ENCODE measurements around the gene ERC2.

The ERC2 gene

DNA sequence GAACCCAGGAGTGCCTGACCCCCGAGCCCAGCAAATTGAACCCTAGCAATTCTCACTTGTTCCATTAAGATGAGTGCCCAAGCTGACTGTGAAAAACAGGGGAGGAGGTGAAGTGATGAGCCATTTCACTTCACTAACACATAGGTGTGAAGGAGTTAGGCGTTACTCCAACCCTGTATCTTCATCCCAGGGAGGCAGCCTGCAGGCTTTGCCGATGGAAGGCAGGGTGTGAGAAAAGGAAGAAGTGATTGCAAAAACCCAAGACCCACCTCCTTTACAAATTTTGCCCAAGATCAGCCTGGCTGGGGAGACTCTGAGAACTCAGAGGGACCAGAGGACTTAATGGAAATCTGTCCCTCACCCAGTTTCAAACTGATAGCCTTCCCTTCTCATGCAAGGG is 851.5 kb downstream of the ERC2 start:
- DNase-seq (ENCODE audit: low read depth), result no peak

DNA sequence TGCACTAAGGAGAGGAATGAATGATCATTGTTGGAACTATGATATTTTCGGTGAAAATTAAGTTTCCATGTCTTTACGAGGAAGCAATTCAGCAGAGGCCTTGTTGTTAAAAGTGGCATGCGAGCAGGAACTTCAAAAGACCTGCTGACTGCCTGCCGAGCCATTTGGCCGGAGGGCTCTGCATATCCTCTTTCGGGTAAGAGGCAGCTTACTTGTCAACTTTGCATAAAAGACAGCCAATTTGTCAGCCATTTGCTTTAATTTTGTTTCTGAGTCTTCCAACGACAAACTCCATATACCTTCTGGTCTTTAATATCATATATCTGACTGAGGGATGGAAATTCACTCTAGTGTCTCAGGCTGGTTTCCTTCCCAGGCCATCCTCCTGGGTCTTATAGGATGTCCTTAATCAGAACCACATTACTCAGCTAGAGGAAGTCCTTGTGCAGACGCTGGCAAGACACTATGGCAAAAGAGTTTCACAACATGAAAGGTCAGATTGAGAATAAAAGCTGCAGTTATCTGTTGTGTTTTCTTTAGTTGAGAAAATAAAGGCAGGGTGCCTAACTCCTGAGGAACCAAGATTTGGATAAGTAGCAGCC is 852.5 kb downstream of the ERC2 start:
- DNase-seq (ENCODE audit: low read depth), result no peak

DNA sequence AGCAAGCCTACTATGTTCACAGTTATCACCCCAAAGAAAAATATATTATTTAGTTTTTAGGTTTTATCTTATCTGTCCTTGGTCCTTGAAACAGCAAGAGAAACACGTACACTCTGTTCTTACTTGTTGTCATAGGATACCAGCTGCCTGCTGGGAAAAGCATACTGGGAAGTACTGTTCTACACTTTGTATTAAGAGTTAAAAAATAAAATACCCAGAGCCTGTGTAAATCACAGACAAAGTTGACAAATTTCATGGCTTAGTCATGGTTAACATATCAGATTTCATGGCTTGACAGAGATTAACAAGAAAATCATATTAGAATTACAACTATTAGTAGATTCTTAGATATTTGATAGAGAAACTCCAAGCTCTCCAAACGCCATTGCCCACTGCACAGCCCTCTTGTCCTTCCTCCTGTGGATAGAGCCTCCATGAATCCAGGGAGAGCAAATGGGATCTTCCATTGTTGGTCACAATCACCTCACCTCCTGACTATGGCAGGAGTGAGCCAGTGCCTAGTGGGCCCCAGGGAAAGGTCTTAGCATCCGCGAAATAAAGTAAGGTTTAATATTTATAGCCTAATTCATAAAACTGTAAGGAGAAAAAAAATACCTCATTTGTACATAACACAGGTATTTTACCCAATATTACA is 853.1 kb downstream of the ERC2 start:
- DNase-seq (ENCODE audit: low read depth), result no peak

DNA sequence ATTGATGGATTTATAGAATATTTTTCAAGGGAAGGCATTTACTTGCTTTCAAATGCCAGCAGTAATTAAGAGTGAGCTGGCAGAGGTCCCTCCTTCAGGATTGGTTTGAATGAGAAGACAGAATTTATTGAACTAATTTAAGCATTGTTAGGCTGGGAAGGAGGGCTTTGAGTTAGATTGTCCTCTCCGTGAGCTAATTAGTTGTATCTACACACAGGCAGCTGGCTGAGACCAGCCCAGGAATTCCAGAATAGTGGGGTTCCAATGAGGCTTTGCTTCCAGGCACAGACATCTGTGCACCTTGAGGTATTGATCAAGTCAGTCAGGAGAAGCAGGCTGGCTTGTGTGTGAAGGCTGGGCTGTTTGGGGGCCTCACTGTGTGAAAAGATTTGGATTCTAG is 857.1 kb downstream of the ERC2 start:
- DNase-seq (ENCODE audit: low read depth), result no peak

DNA sequence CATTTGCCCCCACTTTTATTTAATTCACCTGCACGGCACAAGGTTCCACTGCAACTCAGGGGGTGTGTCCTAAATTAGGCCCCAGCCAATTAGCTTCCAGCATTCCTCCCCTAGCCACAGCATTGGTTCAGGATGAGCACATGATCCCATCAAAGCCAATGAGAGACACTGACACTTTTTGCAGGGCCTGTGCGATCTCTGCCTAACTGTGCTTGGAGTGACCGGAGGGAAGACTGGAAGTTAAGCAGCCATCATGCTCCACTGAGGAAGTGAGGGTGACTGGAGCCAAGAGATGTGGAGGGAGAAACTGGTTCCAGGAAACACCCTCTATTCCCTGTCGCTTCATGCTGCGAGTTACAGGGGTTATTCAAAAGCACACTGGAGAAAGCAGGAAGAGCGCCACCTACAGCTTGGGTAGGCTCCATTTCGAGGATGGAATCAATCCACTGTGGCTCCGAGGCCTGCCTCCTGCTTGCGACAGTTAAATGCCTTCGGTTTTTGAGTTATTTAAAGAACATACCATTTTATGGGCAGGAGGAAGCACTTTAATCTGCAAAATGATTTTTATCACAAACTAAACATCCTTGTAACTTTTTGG is 858.9 kb downstream of the ERC2 start:
- no peak for DNase-seq (ENCODE audit: low read depth)

DNA sequence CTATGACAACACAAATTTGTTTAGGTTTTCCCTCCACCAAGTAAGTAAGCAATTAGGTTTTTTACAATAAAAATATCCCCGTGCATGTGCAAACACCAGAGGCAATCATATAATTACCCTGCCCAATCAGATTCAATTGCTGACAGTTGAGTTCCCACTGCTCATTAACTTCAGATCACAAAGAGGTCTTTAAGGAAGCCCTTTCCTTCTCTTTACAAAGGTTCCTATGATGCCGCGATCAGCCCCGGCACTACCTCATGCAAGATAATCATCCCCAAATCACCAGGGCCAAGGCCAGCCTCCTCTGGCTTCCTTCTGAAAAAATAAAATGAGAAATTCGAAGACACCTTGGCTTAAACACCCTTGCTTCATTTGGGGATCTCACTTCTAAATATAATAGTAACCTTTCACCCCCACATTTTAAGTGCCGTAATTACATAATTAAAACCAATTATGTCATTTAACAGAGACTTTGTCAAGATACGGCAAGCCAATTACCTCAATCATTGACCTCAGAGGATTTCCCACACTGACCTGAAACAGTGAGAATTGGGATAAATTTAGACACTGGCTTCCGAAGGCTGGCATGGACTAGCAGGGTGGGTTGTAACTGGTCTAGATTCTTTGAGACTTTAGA is 859.8 kb downstream of the ERC2 start:
- DNase-seq (ENCODE audit: low read depth), result no peak

DNA sequence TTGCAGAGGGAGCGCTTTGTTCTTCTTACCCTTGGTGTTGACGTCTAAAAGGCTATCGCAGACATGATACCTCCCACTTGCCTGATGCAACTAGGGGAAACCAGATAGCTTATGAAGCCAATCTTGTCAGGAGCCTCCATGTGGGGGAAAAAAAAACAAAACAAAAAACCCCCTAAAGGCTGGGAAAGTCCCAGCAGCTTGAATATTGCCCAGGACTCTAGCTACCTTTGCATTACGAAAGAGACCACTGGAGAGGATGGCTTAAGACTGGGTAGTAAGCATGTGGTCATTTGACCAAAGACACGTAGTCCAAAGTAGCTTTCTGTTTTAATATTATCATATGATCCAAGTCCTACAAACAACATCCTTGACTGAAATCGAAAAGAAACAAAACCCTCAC is 860.4 kb downstream of the ERC2 start:
- DNase-seq (ENCODE audit: low read depth), result no peak

DNA sequence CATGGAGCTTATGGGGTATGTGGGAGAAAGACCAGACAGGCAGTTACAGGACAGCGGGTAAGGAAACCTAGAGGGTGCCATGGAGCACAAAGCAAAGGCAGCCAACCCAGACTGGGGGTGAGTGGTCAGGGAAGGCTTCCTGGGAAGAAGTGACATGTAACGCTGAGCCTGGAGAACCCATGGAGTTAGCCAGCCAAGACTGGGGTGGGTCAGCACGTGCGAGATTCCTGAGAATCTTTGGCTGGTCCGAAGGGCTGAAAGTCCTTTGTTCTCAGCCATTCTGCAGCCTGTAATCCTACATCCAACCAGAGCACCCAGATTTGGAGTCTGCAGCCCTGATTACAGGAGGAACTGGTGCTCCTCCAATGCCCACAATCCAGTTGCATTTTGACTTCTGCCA is 861.1 kb downstream of the ERC2 start:
- no peak for DNase-seq (ENCODE audit: low read depth)

DNA sequence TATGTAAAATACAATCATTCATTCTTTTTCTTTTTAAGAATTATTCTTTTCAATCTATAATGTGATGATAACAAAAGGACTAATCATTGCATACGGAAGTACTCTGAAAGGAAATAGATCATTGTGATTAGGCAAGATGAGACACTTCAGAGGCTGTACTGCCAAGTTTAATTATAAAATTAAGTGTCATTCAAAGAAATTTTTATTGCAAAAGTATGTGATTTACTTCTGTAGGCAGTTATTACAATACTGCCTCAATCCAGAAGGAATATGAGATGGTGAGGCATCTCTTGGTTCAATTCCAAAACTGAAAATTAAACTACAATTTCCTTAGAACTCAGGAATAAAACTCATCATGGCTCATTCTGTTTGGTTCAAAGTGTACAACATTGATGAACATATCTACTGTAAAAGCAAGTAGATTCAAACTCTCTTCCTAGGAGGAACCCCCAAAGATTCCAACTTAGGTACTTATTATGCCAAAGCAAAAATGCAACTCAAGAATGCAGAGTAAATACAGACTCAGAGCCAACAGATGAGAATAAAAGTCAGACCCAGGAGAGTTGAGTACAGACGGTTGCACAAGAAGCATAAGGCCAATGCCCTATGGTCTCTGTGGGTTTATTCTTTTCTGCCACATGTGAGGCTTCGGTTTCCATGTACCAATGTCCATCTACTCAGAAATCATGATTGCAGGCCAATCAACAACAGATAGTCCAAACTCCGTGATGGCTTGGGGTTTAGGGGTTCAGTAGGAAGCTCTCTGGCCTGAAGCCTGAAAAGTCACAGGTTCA is 862.6 kb downstream of the ERC2 start:
- DNase-seq (ENCODE audit: low read depth), result no peak

DNA sequence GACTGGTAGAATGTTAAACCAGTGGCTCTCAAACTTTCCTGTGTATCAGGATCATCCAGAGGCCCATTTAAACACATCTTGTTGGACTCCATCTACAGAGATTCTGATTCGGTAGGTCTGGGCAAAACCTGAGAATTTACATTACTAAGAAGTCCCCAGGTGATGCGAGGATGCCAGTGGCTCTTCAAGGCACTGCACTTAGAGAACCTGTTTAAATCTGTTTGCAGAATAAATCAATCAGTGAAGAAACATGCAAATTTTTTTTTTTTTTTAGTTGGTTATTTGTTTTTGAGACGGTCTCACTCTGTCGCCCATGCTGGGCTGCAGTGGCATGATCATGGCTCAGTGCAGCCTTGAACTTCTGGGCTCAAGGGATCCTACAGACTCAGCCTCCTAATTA is 863.4 kb downstream of the ERC2 start:
- no peak for DNase-seq (ENCODE audit: low read depth)

DNA sequence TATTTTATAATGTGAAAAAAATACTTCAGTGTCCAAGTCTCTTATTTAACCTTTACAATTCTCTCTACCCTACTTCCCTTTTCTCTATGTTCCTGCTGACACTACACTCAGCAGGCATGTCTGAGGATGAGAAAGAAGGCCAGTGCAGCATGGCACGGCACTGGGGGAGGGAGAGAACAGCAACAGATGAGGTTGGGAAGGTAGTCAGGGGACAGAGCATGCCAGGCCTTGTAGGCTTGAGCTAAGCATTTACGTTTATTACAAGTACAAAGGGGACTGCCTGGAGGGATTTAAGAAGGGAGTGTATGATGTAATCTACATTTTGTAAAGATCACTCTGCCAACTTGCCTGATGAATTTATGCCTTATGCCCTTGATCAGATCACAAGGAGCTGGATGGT is 863.9 kb downstream of the ERC2 start:
- no peak for DNase-seq (ENCODE audit: low read depth)

DNA sequence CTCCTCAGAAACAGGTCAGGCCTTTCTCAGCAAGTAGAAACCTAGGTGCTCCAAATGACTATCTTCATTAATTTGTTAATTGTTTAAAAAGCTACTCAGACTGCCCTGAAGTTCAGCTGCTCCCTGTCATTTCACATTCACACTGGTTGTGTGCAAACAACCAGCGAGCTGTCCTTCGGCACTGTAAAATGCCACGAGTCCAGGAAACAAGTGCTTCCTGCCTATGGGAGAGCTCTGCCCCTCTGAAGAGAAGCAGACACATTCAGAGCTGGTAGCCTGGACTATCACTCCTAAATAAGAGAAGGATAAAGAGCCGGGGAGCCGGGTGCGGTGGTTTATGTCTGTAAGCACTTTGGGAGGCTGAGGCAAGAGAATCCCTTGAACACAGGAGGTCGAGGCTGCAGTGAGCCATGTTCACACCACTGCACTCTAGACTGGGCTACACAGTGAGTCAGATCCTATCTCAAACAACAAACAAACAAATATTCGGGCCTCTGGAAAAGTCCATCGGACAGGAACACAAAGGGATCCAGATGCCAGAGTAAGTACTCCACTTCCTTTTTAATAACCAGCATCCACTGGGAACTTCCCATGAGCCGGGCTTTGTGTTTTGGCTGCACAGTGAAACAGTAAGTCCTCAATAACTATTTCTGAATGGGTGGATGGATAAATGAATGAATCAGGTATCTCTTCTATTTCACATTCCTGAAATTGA is 866.7 kb downstream of the ERC2 start:
- DNase-seq (ENCODE audit: low read depth), result no peak

DNA sequence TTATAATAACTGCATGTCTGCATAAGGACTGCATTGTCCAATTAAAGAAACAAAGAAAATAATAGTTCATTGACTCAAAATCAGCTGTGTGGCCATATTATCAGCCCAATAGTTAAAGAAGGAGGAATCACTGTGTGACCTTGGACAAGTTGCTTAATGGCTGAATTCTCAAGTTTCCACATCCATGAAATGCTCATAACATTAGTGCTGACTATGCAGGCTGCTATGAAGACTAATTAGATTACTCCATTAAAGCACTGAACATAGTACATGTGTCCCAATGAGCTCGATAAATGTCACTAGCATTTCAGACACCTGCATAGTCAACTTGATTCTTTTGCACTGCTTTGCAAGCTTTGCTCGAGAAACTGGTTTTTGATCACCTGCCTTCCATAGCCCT is 870.0 kb downstream of the ERC2 start:
- no peak for DNase-seq (ENCODE audit: low read depth)

DNA sequence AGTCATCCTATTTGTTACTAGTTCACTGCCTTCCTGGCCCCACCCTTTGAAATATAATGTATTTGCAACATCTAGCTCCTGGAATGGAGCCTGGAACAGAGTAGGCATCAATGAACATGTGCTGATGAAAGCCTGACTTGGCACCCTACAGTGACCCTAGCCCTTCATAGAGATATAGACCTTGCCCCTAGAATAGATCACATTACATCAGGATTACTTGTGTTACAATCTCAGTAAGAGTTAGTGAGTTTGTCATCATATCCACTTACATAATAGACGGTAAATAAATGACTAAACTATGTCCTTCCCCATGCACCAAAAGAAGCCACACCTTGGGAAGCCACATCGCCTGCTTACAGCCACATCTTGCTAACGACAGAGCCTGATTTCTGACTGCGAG is 870.6 kb downstream of the ERC2 start:
- DNase-seq (ENCODE audit: low read depth), result no peak

DNA sequence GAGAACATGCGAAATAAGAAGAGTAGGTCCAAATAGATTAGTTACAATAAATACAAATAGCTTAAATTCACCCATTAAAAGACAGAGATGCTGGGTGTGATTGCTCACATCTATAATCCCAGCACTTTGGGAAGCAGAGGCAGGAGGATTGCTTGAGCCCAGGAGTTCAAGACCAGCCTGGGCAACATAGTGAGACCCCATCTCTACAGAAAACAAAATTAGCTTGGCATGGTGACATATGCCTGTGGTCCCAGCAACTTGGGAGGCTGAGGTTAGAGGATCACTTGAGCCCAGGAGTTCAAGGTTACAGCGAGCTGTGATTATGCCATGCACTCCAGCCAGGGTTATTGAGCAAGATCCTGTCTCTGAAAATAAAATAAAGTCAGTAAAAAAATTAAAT is 872.1 kb downstream of the ERC2 start:
- DNase-seq (ENCODE audit: low read depth), result no peak

DNA sequence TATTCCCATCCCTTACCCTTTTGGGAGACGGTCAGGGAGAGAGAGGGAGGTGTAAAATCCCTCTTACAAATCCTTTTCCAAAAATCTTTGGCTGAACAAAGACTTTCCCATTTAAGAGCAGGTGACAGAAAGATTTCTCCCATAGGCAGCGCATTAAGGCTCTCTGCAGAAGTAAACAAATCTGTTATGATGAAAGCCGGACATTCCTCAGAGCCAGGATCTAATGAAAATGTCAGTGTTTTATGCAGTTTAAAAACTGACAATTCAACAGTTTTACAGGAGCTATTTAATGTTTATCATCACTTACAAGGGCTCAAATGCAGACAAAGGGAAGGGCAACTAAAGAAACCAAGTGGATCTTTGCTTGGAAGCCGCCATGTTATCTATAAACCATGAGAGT is 872.8 kb downstream of the ERC2 start:
- no peak for DNase-seq (ENCODE audit: low read depth)

DNA sequence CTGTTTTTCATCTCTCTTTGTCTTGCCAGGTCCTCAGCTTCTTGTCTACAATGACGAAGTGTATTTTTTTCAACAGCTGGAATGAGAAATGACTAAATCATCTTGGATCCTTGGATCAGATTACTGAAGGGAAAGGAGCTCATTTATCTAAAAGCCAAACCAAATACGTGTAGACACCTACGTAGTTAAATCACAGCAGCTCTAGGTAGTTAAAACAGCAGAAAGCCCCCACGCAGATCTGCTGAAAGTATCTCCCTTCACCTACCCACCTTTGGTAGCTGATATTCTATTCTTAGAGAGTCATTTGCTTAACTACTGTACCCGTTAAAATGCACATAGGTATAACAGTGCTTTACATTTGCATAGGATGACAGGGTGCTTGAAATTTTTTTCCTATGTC is 875.7 kb downstream of the ERC2 start:
- no peak for DNase-seq (ENCODE audit: low read depth)

DNA sequence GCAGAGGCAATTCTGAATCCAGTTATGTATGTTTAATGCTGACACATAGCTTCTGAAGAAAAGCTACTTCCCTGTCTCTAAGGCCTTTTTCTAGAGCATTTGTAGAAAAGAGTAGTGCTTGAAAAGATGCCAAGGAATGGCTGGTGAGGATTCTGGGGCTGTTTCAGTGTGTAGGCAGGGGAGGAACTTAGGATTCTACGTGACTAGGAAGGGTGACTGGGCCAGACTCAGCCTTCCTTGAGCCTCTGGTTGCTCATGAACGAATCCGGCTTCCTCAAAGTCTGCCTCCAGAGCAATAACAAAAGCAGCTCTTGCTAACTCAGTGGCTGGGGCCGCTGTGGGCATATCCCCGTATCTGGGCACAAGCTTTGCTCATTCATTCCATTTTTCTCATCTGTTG is 876.4 kb downstream of the ERC2 start:
- DNase-seq (ENCODE audit: low read depth), result no peak

DNA sequence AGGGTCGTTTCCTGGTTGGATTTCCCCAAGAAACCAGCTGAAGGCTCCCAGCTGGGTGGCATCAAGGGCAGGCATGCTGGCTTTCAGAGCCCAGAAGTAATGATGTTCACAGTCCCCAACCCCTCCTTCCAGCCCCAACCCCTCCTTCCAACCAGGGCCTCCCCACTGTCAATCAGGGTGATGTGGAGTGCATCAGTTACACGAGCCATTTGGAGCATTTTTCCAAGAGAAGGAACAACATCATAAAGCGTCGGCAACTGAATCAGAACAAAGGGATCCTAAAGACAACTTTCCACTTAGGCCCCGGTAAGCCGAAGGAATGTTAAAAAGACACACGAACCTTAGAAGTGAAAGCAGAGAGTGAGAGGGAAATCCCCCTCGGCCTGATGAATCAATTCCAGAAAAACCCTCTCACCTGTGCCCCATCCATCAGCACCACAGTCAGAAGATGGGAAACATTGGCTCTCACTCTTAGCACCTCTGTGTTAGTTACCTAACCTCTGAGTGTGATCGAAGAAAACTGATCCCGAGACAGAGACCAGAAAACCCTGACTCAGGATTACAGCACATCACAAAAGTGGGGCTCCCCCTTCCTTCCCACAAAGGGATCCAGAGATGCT is 880.0 kb downstream of the ERC2 start:
- no peak for DNase-seq (ENCODE audit: low read depth)

DNA sequence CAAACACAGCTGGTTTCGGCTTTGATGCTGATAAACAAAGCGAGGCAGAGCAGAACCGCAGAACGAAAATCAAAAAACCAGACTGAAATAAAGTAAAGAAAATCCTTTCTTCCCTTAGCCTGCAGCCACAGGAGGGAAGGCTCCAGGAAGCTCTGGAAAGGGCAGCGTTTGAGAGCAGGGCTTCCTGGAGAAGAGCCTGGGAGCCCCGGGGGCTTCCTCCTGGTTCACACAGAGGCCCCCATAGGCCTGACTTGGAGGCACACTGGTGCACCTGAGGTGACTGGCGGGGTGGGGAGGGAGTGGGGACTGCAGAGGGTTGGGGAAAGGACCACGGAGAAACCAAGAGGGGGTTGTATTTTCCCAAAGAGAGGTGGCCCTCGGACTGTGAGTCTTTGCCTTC is 882.4 kb downstream of the ERC2 start:
- no peak for DNase-seq (ENCODE audit: low read depth)

DNA sequence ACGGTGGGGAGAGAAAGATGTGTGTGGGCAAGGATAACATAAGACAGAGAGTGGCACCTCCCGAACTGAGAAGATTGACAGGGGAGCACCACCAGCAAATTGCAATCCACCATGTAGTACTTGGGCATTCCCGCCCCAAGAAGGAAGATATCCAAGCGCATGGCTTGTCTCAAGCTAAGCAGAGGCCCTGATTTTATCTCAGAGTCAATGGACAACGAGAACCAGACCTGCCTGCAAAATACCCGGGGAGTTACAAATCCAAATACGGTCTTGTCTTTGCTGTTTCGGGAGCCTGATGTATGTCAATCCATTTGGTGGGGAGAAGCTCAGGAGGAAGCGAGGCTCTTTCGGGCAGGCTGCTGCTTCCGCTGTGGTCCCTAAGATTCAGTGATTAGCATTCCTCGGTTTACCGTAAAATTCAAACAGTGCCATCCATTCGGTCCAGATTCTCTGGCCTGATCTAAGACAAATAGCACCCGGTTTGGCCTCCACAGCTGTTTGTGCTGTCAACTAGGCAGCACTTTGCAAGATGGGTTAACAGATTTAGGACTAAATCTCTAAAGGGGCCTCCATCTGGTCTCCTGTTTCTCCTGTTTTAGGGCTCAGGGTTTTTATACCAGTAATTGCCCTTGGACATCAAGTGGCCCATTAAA is 883.4 kb downstream of the ERC2 start:
- DNase-seq (ENCODE audit: low read depth), result no peak

Data from GM04503 (cell line).